ENCODE results near the gene DCLK1. TPM values are rescaled to one million over a fixed set of nuclear protein-coding genes. Genes with fewer than 3 reads are reported as not detected.

DCLK1 gene
- total and polyA plus RNA-seq, 10 donors = 2.0 to 22.1 (median 11.7) TPM

- Histone ChIP-seq H3K4me1 (peaks cover 0 to 17% (median 5%) of the 10 kb centered on the region in 6 donors), H3K36me3 (no peaks in the 10 kb centered on the region), H3K9me3 (no peaks in the 10 kb centered on the region), H3K4me3 (no peak overlapping the region), H3K27ac (no peak overlapping the region), H3K27me3 (replicated peaks in 1 of 7) (peaks cover 0 to 26% (median 0%) of the 10 kb centered on the region in 7 donors)
- intact Hi-C loops (cut with DNase I; ENCODE audit: low total_unique reads) = no loop called here
- 73 to 89% (median 82%) methylated on average over 5 of the region's 5 CpGs for WGBS, 5 donors
- no peak for DNase-seq
- TF ChIP-seq POLR2AphosphoS5 (IDR thresholded peaks at IDR 0.05) (no peak), CTCF (IDR thresholded peaks at IDR 0.05 in 8 of 11, conservative IDR thresholded peaks at IDR 0.05 in 3 of 11) (no peak), POLR2A (IDR thresholded peaks at IDR 0.05) (no peak)
Measured at GRCh38 chr13:35720290-35720689, 410.9 kb downstream of the DCLK1 start.

Other genes with a start within 250 kb of the DCLK1 start
- not detected for gene SOHLH2, start 83.2 kb upstream of the DCLK1 start, total RNA-seq
- gene SOHLH2, start 83.2 kb upstream of the DCLK1 start, polyA plus RNA-seq = under 1 TPM in 1 of 3 donors, not detected in 2; 0.06 TPM
- gene CCDC169, start 166.4 kb upstream of the DCLK1 start, total RNA-seq = under 1 TPM in 3 of 7 donors, not detected in 4; 0.17 to 0.44 (median 0.43) TPM
- gene CCDC169, start 166.4 kb upstream of the DCLK1 start, polyA plus RNA-seq = under 1 TPM; 0.06 to 0.10 (median 0.09) TPM
- 10 to 100 TPM; 52.6 to 68.5 (median 57.5) TPM for gene SPART, start 215.0 kb upstream of the DCLK1 start, total RNA-seq
- 10 to 100 TPM; 15.9 to 31.2 (median 22.0) TPM for gene SPART, start 215.0 kb upstream of the DCLK1 start, polyA plus RNA-seq

All from spleen (tissue), 11 donors.